ENCODE data around the gene ZNF839.
"Not testable (repeated sequence)": the region's sequence is repeated elsewhere in the genome, so short reads cannot be mapped to it uniquely, and the experiment has no call there.

Gene ZNF839

DNA sequence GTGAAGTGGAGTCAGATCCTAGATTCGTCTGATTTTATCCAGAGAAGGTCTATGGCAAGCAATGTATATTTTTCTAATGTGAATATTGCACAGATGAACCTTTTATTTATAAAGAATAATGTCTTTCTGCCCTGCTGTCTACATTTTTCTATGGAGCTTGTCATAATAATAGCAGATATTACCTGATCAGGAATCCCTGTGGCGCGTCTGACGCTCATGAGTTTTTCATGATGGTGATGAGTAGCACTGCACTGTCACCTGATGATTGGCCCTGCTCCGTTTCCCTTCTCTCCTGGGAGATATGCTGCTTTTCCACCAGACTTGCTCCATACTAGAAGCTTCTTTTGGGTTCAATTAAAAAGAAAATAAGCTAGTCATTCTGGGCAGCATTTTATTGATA, 22.7 kb downstream of the ZNF839 start:
- no peak for DNase-seq (ENCODE audit: low read depth)

- DNase-seq (ENCODE audit: low read depth), result no peak
Measured at GRCh38 chr14:102344084-102344483, 24.5 kb downstream of the ZNF839 start.

DNA sequence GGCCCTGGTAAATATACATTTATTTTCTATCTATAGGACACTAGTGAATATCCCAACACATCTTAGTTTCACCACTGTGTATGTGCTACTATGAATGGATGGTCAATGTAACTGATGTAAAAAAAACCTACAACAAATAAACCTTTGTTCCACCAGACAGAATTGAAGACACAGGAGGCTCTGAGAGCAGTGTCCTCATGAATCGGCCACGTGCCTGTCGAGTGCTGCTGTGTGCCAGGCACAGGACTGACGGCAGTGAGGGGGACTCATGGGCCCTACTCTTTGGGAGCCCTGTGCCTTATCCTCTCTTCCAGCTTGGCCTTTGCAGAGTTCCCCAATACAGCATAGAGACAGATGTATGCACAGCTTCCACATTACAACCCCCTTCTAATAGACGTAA, 24.9 kb downstream of the ZNF839 start:
- no peak for DNase-seq (ENCODE audit: low read depth)

- no peak for DNase-seq (ENCODE audit: low read depth)
Measured at GRCh38 chr14:102345232-102345631, 25.7 kb downstream of the ZNF839 start.

DNA sequence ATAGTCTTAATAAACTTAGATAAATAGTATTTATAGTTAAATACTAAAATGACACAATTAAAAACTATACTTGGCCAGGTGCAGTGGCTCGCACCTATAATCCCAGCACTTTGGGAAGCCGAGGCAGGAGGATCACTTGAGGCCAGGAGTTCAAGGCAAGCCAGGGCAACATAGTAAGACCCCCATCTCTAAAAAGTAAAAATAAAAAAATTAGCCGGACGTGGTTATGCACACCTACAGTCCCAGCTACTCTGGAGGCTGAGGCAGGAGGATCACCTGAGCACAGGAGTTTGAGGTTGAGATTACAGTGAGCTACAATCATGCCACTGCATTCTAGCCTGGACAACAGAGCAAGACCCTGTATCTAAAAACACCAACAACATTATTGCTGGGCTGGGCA, 27.1 kb downstream of the ZNF839 start:
- no peak for DNase-seq (ENCODE audit: low read depth)

DNA sequence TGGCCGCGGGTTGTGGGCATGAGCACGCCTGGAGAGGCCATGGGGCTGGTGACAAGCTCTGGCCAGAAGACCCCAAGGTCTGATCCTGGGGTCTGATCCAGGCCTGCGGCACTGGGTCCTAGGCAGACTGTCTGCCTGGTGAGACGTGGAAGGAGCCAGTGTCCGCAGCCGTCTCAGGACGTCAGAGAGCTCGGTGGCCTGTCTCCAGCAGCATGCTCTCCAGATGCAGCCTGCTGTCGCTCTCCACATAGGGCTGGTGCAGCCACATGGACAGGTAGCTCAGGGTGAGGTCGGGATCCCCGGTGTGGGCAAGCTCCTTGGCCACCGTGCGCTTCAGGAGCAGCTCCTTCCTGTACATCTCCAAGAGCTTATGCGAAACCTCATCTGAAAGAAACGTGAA, 28.8 kb downstream of the ZNF839 start:
- DNase-seq (ENCODE audit: low read depth), result no peak

- DNase-seq (ENCODE audit: low read depth), result no peak
Measured at GRCh38 chr14:102351023-102351422, 31.5 kb downstream of the ZNF839 start.

DNA sequence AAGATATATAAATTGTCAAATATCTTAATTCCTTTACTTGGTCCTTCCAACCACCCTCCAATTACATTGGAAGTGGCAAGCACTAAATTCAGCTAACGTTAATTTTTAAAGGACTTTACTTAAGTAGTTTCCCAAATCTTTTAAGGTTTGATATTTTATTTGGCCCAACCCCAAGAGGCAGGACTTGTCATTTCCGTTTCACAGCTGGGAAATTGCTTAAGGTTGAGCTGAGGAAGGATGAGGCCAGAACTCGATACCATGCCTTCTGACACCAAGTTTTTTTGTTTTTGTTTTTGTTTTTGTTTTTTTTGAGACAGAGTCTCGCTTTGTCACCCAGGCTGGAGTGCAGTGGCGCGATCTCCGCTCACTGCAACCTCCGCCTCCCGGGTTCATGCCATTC, 32.0 kb downstream of the ZNF839 start:
- not testable (repeated sequence) for DNase-seq (ENCODE audit: low read depth)

GRCh38 chr14:102352213-102352612, 32.7 kb downstream of the ZNF839 start:
- DNase-seq (ENCODE audit: low read depth), result no peak

DNA sequence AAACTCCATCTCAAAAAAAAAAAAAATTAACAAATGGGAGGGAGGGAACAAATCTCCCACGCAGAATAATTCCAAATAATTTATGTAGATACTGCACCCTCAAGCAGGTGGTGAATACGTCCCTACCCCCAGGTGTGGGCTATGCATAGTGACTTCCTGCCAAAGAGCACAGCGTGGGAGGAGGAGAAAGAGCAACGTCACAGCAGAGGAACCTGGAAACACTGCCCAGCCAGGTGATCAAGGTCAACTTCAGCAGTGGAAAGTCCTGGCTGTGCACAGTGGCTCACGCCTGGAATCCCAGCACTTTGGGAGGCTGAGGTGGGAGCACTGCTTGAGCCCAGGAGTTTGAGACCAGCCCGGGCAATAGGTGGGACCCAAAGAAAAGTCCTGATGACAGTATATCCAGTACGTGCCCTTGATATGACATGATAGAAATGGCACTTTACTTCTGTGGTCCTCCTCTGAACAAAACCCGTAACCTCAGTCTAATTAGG, 33.6 kb downstream of the ZNF839 start:
- DNase-seq (ENCODE audit: low read depth), result no peak

GRCh38 chr14:102356280-102356679, 36.7 kb downstream of the ZNF839 start:
- no peak for DNase-seq (ENCODE audit: low read depth)

- DNase-seq (ENCODE audit: low read depth), result no peak
Measured at GRCh38 chr14:102359341-102359740, 39.8 kb downstream of the ZNF839 start.

- no peak for DNase-seq (ENCODE audit: low read depth)
Measured at GRCh38 chr14:102360388-102360787, 40.8 kb downstream of the ZNF839 start.

DNA sequence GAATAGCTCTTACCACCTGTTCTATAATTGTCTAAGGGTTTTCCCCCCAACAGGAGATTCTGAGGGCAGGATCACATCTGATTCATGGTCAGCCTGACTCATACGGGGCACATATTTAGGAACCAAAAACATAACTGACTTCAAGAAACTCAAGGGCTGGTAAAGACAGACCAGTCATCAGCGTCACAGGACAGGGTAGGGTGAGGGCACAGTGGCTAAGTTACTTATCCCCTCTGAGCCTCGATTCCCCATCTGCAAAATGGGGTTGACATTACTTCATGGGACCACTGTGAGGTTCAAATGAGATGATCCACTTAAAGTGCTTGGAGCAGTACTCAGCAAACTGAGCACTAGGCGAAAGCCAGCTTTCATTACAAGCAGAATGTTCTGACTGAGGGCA, 42.5 kb downstream of the ZNF839 start:
- DNase-seq (ENCODE audit: low read depth), result peak; percentile 7

DNA sequence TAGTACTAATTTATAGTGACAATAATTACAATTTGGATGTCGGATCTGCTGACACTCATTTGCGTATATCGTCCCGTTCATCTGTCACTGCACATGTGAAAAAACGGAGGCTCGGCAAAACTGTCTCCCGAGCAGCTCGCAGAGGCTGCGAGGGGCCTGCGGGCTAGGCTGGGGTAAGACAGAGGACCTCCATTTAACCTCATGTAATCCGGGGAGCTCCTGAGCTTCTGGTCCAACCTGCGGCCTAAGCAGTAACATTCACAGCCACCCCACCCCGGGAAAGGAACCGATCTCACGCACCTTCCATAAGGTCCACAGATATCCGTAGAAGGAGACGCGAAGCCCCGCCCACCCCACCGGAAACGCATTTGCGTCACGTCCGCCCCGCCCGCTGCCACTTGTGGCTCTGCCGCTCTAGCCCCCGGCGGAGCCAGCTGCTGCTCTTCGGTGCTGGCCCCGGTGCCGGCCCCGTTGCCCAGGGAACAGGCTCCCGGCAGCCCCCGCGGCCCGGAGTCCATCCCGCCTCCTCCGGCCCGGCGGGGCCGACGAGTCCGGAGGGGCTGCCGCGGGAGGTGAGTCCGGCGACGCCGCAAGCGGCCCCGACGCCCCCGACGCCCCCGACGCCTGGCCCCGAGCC, 43.1 kb downstream of the ZNF839 start, which contains the start of the genes CINP and TECPR2:
TSS of gene CINP (minus strand) at position 346 of the 637 bp plus-strand sequence. CDS start at position 307, 39 bp downstream.
TSS of gene TECPR2 (plus strand) at position 397 of the 637 bp plus-strand sequence. CDS start 13,781 bp downstream, outside the sequence.
- DNase-seq (ENCODE audit: low read depth), result peak; percentile 90

- DNase-seq (ENCODE audit: low read depth), result peak; percentile 12
Measured at GRCh38 chr14:102363182-102363943, 43.8 kb downstream of the ZNF839 start.

GRCh38 chr14:102370305-102370809, 50.8 kb downstream of the ZNF839 start:
- no peak for DNase-seq (ENCODE audit: low read depth)

- no peak for DNase-seq (ENCODE audit: low read depth)
Measured at GRCh38 chr14:102371361-102371760, 51.8 kb downstream of the ZNF839 start.

GRCh38 chr14:102373110-102373509, 53.6 kb downstream of the ZNF839 start:
- DNase-seq (ENCODE audit: low read depth), result no peak

DNA sequence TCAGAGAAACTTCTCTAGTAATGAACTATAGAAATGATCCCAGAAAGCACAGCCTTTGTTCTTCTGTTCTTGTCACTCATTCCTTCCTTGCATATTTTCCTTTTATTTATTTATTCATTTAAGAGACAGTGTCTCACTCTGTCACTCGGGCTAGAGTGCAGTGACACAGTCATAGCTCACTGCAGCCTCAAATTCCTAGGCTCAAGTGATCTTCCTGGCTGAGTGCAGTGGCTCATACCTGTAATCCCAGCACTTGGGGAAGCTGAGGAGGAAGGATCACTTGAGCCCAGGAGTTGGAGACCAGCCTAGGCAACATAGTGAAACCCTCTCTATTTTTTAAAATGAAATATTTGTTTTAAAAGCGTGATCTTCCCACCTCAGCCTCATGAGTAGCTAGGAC, 54.7 kb downstream of the ZNF839 start:
- DNase-seq (ENCODE audit: low read depth), result no peak

DNA sequence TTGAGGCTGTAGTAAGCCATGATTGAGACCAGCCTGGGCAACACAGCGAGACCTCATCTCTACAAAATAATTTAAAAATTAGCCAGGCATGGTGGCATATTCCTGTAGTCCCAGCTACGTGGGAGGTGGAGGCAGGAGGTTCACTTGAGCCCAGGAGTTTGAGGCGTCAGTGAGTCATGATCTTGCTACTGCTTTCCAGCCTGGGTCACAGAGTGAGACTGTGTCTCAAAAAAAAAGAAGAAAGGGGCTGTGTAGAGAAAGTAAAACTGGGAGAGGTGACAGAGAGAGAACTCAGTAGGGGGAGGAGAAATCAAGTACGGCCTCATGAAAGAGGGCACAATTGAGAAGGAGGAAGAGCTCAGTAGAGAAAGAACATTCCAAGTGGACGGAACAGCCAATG, 55.6 kb downstream of the ZNF839 start:
- no peak for DNase-seq (ENCODE audit: low read depth)

DNA sequence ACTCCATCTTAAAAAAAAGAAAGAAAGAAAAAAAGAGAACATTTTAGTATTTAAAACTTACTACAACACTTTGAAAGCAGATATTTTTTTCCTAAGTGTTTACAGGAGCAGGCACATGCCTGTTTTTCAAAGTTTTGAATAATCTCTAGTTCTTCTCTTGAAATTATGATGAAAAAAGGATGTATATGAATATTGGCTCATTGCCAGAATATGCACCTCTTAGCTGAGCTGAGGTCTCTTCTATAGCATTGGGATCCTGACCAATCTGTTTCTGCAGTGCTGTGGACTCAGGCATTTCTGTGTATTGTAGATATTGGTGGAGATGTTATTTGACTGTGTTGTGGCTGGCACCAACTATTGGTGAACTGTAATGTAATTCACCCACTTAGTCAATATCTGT, 58.1 kb downstream of the ZNF839 start:
- no peak for DNase-seq (ENCODE audit: low read depth)

GRCh38 chr14:102378830-102379229, 59.3 kb downstream of the ZNF839 start:
- no peak for DNase-seq (ENCODE audit: low read depth)
